Activated CD4-positive, alpha-beta T cell treated with anti-CD3 and anti-CD28 coated beads for 36 hours (primary cell): Measurements from ENCODE around the gene CNR1. TPM values are rescaled to one million over a fixed set of nuclear protein-coding genes. Genes with fewer than 3 reads are reported as not detected.

Experiments
- ATAC-seq: fragments of 200-7000 bp; cut with Tn5 transposase; one replicate; pipeline ENCODE4 v1.10.0; 2021; ENCODE audit warnings: mild to moderate bottlenecking, moderate library complexity
- CTCF ChIA-PET: fragments of 350-600 bp; sonication (Branson Sonifier 250); formaldehyde crosslinking; loops from one replicate; lab custom pipeline; 2021; ENCODE audit warnings: antibody characterized with exemption; lab: Charles Lee
- POLR2A ChIA-PET: fragments of 350-600 bp; sonication (Branson Sonifier 250); formaldehyde crosslinking; loops from one replicate; lab custom pipeline; 2021; ENCODE audit warnings: antibody characterized with exemption, inconsistent platforms; lab: Charles Lee
- DNase-seq: peaks from one replicate; pipeline ENCODE4 v3.0.0-alpha.2; 2020
- H3K27ac Mint-ChIP-seq: one replicate; pipeline ENCODE4 v1.8.0; 2021; ENCODE audit warnings: mixed read lengths
- H3K27me3 Mint-ChIP-seq: one replicate; pipeline ENCODE4 v1.8.0; 2021; ENCODE audit warnings: mixed read lengths
- H3K36me3 Mint-ChIP-seq: one replicate; pipeline ENCODE4 v1.8.0; 2021; ENCODE audit warnings: low read depth, mixed read lengths
- H3K4me1 Mint-ChIP-seq: one replicate; pipeline ENCODE4 v1.8.0; 2021; ENCODE audit warnings: mixed read lengths
- H3K4me3 Mint-ChIP-seq: one replicate; pipeline ENCODE4 v1.8.0; 2021; ENCODE audit warnings: mild to moderate bottlenecking, moderate library complexity, mixed read lengths
- H3K9me3 Mint-ChIP-seq: one replicate; pipeline ENCODE4 v1.8.0; 2021; ENCODE audit warnings: low read depth, mixed read lengths
- intact Hi-C, 2 experiments: fragments of 100-400 bp; cut with DNase I in 1 of 2; cut with micrococcal nuclease in 1 of 2; formaldehyde crosslinking; loops; one replicate each; pipeline versions ENCODE4 v1.14.2 to v1.15.1; 2022 to 2024; cut with DNase I, micrococcal nuclease
- total RNA-seq, 2 experiments: library from RNA; stranded (reverse); gene quantifications; one replicate each; pipeline ENCODE4 v1.2.3, GENCODE V29; 2021

The CNR1 gene
- total RNA-seq, 2 experiments from 2014 or later, result not detected

DNA sequence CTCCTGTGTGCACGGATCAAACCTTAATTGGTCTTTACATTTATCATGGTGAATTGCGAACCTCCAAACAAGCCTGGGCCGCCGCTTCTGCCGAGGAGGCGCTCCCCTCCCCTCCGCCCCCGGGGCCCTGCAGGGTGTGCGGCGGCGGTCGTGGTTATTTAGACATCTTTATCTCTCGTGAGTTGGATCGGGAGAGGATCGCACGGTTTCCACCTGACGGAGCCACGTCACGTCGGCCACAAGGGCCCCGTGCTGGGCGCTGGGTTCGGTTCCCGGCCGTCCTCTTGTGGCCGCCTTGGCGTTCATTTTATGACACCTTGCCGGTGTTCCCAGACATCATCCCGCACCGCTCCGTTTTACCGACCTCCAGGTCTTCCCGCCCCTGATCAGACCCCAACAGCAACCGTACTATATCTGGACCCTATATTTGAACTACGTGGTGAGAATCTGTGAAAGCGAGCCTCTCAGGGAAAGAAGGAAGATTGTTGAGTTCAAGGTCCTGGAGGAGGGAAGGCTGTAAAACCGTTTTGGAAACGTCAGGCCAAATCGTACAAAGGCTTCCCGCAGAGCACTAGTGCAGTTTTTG, 1.3 kb upstream of the CNR1 start:
- Mint-ChIP-seq H3K27me3 (peaks cover 55% of the 10 kb centered on the region), H3K27ac (no peak overlapping the region), H3K9me3 (no peaks in the 10 kb centered on the region), H3K4me1 (peaks cover 11% of the 10 kb centered on the region), H3K4me3 (peak overlapping the region; percentile 29), H3K36me3 (no peaks in the 10 kb centered on the region)
- DNase-seq (peak; percentile 41), ATAC-seq (no peak)
- ChIA-PET CTCF (no interaction called here), POLR2A (no interaction called here)
- intact Hi-C loops, result loop anchor here in 1 of 2 experiments (2.0 to 10.0 kb wide), 3 partner anchors 239 to 705 kb away; no protein-coding TSS in a partner anchor

DNA sequence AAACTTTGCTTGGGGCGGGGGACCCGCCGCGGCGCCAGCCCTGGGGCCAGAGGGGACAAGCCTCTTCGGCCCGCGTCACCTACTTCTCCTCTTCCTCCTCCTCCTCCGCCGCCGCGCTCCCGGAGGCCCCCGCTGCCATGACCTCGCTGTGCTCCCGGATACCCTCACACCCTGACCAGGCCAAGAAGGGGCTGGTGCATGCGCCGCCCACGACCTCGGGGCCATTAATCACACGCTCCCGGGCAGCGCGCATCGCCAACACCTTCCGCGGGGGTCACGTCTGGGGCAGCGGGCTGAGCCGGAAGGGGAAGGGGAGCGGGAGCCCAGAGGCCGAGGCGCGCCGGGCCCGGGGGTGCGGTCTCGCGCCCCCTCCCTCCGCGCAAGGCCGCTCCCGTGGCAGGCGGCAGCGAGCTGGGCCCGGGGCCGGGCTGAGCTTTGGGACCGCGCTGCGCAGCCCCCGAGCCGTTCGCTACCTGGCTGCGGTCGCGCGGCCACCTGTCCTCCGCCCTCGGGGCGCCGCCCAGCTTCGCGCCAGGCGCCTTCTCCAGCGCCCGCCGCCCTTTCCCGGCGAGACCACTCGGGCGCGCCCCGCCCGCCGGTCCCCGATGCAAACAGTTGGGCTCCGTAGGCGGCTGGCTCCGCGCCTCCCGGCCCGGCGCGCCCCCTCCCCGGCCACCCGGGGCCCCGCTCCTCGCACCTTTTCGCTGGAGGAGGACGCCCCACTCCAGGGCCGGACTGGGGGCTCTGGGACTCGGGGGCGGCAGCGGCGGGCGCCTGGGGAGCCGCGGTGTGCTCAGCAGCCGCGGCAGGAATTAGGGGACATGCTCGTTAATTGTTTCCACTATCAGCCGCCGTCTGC, 575 bp upstream of the CNR1 start:
- DNase-seq, result no peak
- Mint-ChIP-seq H3K9me3 (no peaks in the 10 kb centered on the region), H3K4me1 (peaks cover 11% of the 10 kb centered on the region), H3K4me3 (peak overlapping the region; percentile 56), H3K36me3 (no peaks in the 10 kb centered on the region), H3K27me3 (peaks cover 55% of the 10 kb centered on the region), H3K27ac (no peak overlapping the region)
- ChIA-PET POLR2A (no interaction called here), CTCF (no interaction called here)
- ATAC-seq, result peak; percentile 13
- intact Hi-C loops, result loop anchor here in 1 of 2 experiments (2.0 to 10.0 kb wide), 3 partner anchors 238 to 706 kb away; no protein-coding TSS in a partner anchor

DNA sequence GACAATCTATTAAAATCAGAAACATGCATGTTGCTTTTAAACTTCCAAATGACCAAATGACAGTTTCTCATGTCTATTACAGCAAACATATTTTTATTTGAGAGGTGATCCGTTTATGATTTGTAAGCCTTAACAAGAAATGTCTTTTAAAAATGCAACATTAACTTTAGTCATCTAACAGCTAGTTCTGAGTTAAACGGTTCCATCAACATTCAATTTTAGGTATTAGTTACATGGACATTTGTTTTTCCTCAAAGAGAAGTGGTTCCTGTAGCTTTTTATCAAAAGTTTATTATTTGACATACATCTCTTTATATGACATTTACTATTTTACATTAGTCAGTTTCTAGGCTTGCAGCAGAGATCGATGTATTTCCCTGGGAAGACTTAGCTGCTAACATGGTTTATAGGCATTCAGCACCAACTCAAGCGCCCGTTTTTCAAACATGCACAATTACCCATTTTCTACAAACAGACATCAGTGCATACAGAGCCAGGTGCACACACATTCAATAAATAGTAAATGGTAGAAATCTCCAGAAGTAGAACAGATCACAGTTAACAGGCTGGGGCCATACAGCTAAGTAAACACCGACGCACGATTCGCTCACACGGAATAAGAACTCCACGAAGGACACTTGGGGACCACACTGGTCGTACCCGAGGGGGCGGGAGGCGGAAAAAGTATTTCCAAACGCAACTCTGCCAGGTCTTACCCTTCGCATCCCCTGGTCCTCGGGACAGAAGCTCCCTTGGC, 882 bp downstream of the CNR1 start:
- intact Hi-C loops, result loop anchor here in 1 of 2 experiments (5.0 to 10.0 kb wide), 2 partner anchors 330 to 707 kb away; no protein-coding TSS in a partner anchor
- peak overlapping the region; percentile 22 for H3K4me3 Mint-ChIP-seq
- ATAC-seq (no peak), DNase-seq (no peak)
- H3K9me3 Mint-ChIP-seq, result no peaks in the 10 kb centered on the region
- H3K27me3 Mint-ChIP-seq, result peaks cover 52% of the 10 kb centered on the region
- POLR2A ChIA-PET, result no interaction called here
- no peaks in the 10 kb centered on the region for H3K36me3 Mint-ChIP-seq
- H3K27ac Mint-ChIP-seq, result no peak overlapping the region
- peaks cover 11% of the 10 kb centered on the region for H3K4me1 Mint-ChIP-seq
- CTCF ChIA-PET, result interaction anchor here (0.6 to 1.6 kb wide), 4 partner anchors 16 to 56 kb away, joined by 3 read pairs; no protein-coding TSS in a partner anchor

DNA sequence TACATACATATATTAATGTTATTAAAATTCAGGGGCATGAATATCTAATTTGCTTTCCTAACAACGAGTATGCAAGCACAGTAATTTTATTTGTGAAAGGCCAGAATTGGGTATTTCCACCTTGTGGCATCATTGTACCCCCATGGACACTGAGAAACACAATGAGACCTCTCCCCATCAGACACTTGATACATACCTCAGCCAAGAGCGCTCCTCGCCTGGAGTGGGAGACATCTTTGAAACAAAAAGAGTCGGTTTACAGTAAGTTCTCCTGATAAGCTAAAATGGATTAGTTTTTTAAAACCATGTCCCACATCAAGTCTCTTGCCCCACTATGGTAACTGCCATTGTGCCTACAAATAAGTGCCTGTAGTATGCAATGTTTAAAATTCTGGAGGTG, 2.1 kb downstream of the CNR1 start:
- no peak for DNase-seq
- Mint-ChIP-seq H3K36me3 (no peaks in the 10 kb centered on the region), H3K4me1 (peaks cover 11% of the 10 kb centered on the region), H3K27me3 (peaks cover 44% of the 10 kb centered on the region), H3K27ac (no peak overlapping the region), H3K4me3 (no peak overlapping the region), H3K9me3 (no peaks in the 10 kb centered on the region)
- ChIA-PET POLR2A (interaction anchor here (0.6 kb wide), 1 partner anchor 915 kb away, joined by 3 read pairs; no protein-coding TSS in a partner anchor), CTCF (no interaction called here)
- no peak for ATAC-seq
- intact Hi-C loops, result loop anchor here in 1 of 2 experiments (10.0 kb wide), 1 partner anchor 329 kb away; no protein-coding TSS in a partner anchor

DNA sequence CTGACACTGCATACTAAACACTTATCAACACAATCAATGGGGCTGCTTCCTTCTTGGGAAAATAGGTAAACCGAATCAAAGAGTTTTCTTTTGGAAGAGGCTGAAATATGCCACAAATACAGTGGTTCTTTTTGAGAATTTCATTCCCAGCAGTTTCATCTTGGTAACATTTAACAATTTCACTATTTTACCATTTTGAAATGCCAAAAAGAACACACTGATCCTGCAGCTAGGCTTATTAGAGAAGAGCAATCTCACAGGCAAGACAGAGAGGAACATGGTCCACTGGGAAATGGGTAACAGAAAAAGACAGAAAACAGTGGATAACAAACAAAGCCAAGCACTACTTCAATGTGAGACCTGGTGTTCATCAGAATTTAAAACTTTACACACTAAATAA, 2.5 kb downstream of the CNR1 start:
- Mint-ChIP-seq H3K9me3 (no peaks in the 10 kb centered on the region), H3K4me1 (peaks cover 11% of the 10 kb centered on the region), H3K4me3 (no peak overlapping the region), H3K27me3 (peaks cover 40% of the 10 kb centered on the region), H3K27ac (no peak overlapping the region), H3K36me3 (no peaks in the 10 kb centered on the region)
- intact Hi-C loops, result loop anchor here in 1 of 2 experiments (10.0 kb wide), 1 partner anchor 329 kb away; no protein-coding TSS in a partner anchor
- no peak for DNase-seq
- ATAC-seq, result no peak
- ChIA-PET CTCF (no interaction called here), POLR2A (no interaction called here)

DNA sequence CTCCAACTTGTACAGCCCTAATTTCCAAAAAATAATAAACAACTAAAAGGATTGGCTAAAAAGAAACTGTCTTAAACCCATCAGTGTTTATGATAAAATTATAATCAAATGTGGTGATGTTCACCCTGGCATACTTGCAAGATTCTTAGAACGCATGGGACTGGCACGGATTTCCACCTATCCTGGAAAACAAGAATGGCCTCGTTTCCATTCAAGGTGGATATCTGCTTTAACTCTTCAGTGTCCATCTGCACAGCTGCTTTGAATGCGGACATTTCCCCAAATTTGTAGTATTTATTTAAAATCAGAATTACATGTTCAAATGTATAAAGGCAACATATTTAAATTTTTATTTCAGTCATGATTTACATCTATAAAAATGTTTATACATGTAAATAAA, 4.2 kb downstream of the CNR1 start:
- POLR2A ChIA-PET, result no interaction called here
- intact Hi-C loops, result loop anchor here in 1 of 2 experiments (10.0 kb wide), 1 partner anchor 327 kb away; no protein-coding TSS in a partner anchor
- H3K27me3 Mint-ChIP-seq, result peaks cover 31% of the 10 kb centered on the region
- no peaks in the 10 kb centered on the region for H3K9me3 Mint-ChIP-seq
- no peak overlapping the region for H3K27ac Mint-ChIP-seq
- DNase-seq (no peak), ATAC-seq (no peak)
- peaks cover 5% of the 10 kb centered on the region for H3K4me1 Mint-ChIP-seq
- CTCF ChIA-PET, result no interaction called here
- H3K36me3 Mint-ChIP-seq, result no peaks in the 10 kb centered on the region
- H3K4me3 Mint-ChIP-seq, result no peak overlapping the region

DNA sequence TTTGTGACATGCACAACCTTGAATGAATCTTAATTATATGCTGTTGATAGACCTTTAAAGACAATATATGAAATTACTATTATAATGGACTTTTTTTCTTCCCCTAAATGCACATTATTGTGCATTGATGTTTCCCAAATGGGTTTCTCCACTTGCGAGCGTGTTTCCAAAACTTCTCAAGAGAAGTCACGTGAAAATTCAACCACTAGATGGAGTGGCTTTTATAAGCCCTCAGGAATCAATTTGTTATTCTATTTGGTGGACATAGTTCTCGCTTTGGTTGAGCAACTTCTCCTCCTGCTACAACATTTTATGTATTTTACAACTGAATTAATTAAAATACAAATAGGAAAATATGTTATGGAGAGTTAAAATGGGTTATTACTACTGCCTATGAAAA, 9.0 kb downstream of the CNR1 start:
- Mint-ChIP-seq H3K36me3 (no peaks in the 10 kb centered on the region), H3K27ac (no peak overlapping the region), H3K4me1 (no peaks in the 10 kb centered on the region), H3K9me3 (no peaks in the 10 kb centered on the region), H3K27me3 (peaks cover 13% of the 10 kb centered on the region), H3K4me3 (no peak overlapping the region)
- CTCF ChIA-PET, result no interaction called here
- POLR2A ChIA-PET, result no interaction called here
- DNase-seq (no peak), ATAC-seq (no peak)
- intact Hi-C loops, result no loop called here

DNA sequence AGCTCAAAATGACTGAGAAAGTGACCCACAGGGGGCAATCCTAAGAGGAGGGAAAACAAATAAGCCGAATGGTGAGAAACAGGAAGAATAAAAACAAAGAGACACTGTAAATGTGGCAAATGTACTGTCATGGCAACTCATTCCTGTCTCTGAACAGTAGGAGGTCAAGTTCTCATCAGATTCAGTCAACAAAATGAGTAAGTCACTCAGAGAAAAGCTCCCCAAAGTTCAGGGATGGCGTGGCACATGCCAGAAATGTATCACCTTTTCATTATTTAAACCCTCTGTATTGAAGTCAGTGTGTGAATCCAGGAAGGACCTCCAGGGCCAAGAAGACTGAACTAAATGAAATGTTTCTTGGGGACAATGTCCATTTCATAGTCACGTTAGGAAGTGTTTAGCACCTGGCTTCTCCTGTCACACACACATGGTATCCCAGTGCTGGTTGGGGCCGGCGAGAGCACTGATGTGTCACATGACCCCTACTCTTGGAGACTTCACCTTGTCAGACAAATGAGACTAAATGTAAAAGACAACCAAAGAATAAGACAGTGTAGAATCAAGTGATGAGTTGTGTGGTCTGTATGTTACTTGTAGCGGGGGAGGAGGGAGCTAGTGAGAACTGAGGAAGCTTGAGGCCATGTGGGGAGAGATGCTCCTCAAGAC, 20.7 kb downstream of the CNR1 start:
- H3K36me3 Mint-ChIP-seq, result no peaks in the 10 kb centered on the region
- H3K27ac Mint-ChIP-seq, result no peak overlapping the region
- H3K27me3 Mint-ChIP-seq, result peaks cover 3% of the 10 kb centered on the region
- intact Hi-C loops, result no loop called here
- no peak for ATAC-seq
- no peak for DNase-seq
- no peak overlapping the region for H3K4me3 Mint-ChIP-seq
- ChIA-PET CTCF (interaction anchor here (0.6 kb wide), 2 partner anchors 149 to 240 kb away, joined by 3 read pairs; no protein-coding TSS in a partner anchor), POLR2A (no interaction called here)
- H3K9me3 Mint-ChIP-seq, result no peaks in the 10 kb centered on the region
- no peaks in the 10 kb centered on the region for H3K4me1 Mint-ChIP-seq

DNA sequence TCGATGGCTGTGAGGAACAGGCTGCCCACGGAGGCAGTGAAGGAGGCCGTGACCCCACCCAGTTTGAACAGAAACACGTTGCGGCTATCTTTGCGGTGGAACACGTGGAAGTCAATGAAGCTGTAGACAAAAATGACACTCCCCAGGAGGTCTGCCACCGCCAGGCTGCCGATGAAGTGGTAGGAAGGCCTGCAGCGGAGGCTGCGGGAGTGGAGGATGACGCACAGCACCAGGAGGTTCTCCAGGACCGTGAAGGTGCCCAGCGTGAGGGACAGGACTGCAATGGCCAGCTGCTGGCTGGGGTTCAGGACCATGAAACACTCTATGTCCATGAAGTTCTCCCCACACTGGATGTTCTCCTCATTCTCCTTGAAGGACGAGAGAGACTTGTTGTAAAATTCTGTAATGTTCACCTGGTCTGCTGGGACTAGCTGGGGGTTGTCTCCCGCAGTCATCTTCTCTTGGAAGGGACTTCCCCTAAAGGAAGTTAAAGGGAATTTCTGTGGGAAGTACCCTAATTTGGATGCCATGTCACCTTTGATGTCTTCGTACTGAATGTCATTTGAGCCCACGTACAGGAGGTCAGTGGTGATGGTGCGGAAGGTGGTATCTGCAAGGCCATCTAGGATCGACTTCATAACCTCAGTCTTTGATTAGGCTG, 21.4 kb downstream of the CNR1 start:
- ATAC-seq, result no peak
- Mint-ChIP-seq H3K4me1 (no peaks in the 10 kb centered on the region), H3K36me3 (no peaks in the 10 kb centered on the region), H3K27me3 (peaks cover 3% of the 10 kb centered on the region), H3K9me3 (no peaks in the 10 kb centered on the region), H3K27ac (no peak overlapping the region), H3K4me3 (no peak overlapping the region)
- ChIA-PET POLR2A (no interaction called here), CTCF (interaction anchor here (0.6 kb wide), 1 partner anchor 148 kb away, joined by 3 read pairs; no protein-coding TSS in a partner anchor)
- no peak for DNase-seq
- intact Hi-C loops, result no loop called here

DNA sequence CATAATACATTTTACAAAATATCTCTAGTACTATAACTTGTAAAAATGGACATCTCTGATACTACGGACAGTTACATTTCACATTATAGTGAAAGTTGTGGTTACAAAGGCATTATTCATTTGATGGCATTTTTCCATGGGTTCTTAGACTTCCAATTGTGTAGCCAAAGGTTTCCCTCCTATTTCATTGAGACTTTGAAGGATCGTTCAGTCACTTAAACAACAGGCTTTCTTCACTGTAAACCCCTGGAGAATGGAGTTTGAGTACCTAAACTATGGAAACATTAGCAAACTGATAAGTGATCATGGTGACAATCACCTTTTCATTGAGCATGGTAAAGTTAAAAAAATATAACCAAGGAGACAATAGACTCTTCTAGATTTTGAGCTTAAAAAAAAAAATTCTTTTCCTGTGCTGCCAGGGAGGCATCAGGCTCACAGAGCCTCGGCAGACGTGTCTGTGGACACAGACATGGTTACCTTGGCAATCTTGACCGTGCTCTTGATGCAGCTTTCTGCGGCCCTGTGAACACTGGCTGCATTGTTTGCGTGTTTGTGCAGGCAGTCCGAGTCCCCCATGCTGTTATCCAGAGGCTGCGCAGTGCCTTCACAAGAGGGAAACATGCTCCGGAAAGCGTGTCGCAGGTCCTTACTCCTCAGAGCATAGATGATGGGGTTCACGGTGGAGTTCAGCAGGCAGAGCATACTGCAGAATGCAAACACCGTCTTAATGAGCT, 22.6 kb downstream of the CNR1 start:
- intact Hi-C loops, result no loop called here
- POLR2A ChIA-PET, result no interaction called here

More for the DNA sequence above, 22.6 kb downstream of the CNR1 start:
- no peak overlapping the region for H3K4me3 Mint-ChIP-seq
- no peaks in the 10 kb centered on the region for H3K27me3 Mint-ChIP-seq
- CTCF ChIA-PET, result no interaction called here
- ATAC-seq (no peak), DNase-seq (no peak)
- no peaks in the 10 kb centered on the region for H3K36me3 Mint-ChIP-seq
- no peaks in the 10 kb centered on the region for H3K4me1 Mint-ChIP-seq
- H3K9me3 Mint-ChIP-seq, result no peaks in the 10 kb centered on the region
- H3K27ac Mint-ChIP-seq, result no peak overlapping the region
